ENCODE measurements around the gene SLC35A5.
"Not testable (repeated sequence)": the region's sequence is repeated elsewhere in the genome, so short reads cannot be mapped to it uniquely, and the experiment has no call there.

Gene SLC35A5, protein sequence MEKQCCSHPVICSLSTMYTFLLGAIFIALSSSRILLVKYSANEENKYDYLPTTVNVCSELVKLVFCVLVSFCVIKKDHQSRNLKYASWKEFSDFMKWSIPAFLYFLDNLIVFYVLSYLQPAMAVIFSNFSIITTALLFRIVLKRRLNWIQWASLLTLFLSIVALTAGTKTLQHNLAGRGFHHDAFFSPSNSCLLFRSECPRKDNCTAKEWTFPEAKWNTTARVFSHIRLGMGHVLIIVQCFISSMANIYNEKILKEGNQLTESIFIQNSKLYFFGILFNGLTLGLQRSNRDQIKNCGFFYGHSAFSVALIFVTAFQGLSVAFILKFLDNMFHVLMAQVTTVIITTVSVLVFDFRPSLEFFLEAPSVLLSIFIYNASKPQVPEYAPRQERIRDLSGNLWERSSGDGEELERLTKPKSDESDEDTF

DNA sequence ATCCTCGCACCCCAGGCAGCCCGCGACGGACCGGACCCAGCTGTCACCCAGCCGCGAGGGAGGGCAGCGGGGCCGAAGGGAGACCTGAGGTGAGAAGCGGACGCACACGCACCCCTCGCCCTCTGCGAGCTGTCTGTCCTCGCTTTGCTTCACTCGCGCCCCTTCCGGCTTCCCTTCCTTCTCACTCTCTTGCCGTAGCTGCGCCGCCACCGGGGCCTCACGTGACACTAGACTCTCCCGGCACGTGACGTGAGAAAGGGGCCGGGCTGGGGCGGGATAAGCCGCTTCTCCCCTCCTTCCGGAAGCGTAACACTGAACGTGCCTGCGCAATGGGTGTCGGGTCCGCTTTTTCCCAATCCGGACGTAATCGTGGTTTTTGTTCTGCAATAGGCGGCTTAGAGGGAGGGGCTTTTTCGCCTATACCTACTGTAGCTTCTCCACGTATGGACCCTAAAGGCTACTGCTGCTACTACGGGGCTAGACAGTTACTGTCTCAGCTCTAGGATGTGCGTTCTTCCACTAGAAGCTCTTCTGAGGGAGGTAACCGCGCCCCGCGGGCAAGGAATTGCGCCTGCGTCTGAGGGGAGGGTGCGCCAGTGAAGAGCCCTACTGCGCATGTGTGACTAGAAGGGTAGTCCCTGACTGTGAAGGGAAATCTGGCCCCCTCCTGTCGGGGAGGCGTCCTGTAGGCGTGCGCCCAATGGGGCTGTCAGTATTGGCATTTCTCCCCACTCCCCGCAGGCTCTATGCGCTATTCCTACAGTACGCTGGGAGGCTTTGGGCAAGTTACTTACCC is at the start of gene SLC35A5, which contains the start of gene ATG3:
Gene SLC35A5 (plus strand): TSS at position 312 of the 796 bp plus-strand sequence. CDS start 1,359 bp downstream, outside the sequence.
Gene ATG3 (minus strand): TSS at position 229 of the 796 bp plus-strand sequence. CDS start 434 bp downstream, outside the sequence.
- no peak for TF ChIP-seq JUND (IDR thresholded peaks at IDR 0.05; ENCODE audit: low read depth)
- in situ Hi-C loops (cut with HindIII; ENCODE audit: low pct_unique_long_range_greater_than_20kb, low sequenced_read_pairs): no loop called here
- peak; percentile 82 to 99 for DNase-seq (ENCODE audit: low read depth in 1 of 2, low spot score in 1 of 2)

DNA sequence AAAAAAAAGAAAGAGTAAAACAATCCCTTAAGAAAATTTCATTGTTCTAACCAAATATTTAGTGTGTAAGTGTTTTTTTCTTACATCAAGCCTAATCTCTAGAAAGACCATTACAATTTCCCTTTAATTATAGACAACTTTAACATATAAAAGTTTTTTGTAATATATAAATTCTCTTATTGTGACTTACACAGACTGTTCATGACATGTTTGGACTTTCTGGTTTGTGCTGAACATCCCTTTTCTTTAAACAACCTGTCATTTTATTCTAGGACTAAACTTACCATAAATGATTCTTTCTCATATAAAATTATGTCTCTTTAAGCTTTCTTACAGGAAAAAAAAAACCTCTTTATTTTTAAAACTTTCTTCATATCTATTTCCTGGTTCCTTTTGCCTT is 49.5 kb upstream of the SLC35A5 start:
- no peak for TF ChIP-seq JUND (IDR thresholded peaks at IDR 0.05; ENCODE audit: low read depth)
- in situ Hi-C loops (cut with HindIII; ENCODE audit: low pct_unique_long_range_greater_than_20kb, low sequenced_read_pairs): no loop called here
- DNase-seq (ENCODE audit: low read depth in 1 of 2, low spot score in 1 of 2): peak in 1 of 2 experiments; percentile 11

DNA sequence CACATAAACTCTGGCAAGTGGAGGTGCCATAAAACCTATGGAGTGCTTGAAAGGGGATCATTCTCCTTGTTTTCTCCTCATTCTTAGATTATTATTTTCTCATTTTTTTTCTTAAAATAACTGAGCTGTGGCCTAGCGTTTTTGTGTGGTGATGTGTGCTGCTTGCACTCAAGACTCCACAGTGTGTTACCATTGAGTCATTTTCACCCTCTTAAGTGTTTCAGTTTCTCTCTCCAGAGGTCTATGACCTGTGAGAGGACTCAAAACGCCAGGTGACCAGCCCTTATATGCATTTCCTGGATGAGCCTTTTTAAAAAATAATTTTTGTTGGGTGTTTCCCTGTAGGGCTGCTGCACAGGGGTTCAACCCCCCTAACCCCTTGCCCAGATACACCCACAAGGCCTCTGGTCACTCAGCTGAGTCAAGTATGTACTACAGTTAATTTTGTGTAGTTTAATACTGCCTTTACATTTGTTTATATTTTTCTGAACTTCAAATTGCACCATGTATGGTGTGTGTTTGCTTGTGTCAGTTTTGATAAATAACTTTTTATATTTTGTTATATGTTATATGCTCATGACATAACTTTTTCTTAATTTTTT is 47.2 kb upstream of the SLC35A5 start:
- no peak for TF ChIP-seq JUND (IDR thresholded peaks at IDR 0.05; ENCODE audit: low read depth)
- in situ Hi-C loops (cut with HindIII; ENCODE audit: low pct_unique_long_range_greater_than_20kb, low sequenced_read_pairs): no loop called here
- no peak for DNase-seq (ENCODE audit: low read depth in 1 of 2, low spot score in 1 of 2)

DNA sequence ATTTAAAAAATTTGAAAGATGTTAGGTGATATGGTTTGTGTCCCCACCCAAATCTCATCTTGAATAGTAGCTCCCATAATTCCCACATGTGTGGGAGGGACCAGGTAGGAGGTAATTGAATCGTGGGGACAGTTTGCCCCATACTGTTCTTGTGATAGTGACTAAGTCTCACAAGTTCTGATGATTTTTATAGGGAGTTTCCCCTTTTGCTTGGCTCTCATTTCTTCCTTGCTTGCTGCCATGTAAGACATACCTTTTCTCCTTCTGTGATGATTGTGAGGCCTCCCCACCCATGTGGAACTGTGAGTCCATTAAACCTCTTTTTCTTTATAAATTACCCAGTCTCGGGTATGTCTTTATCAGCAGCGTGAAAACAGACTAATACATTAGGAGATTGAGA is 42.9 kb upstream of the SLC35A5 start:
- in situ Hi-C loops (cut with HindIII; ENCODE audit: low pct_unique_long_range_greater_than_20kb, low sequenced_read_pairs); DNase-seq (ENCODE audit: low read depth in 1 of 2, low spot score in 1 of 2): not testable (repeated sequence)

DNA sequence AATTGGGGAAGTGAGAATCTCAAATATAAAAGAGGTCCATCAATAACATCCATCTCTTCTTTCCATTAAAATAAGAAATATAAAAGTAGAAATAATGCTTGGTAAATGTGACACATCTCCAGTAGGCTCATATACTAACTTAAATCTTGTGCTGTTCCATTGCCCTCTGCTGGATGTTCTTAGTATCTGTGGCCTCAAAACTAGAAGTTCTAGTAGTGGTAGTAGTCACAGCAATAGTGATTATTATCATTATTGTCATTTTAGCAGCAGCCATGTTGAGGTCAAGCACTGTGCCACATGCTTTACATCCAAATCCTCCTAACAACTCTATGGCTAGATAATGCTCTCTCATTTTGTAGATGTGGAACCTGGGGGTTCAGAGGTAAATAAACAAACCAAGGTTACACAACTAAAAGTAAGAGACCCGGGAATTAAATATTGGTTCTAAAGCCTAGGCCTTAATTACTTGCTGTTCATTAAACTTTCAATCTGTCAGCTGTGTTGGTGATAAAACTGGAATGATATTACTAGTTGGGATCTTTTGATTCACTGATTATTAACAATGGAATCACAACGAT is 42.3 kb upstream of the SLC35A5 start:
- in situ Hi-C loops (cut with HindIII; ENCODE audit: low pct_unique_long_range_greater_than_20kb, low sequenced_read_pairs): no loop called here
- DNase-seq (ENCODE audit: low read depth in 1 of 2, low spot score in 1 of 2): peak; percentile 39 to 83
- TF ChIP-seq JUND (IDR thresholded peaks at IDR 0.05; ENCODE audit: low read depth): no peak

DNA sequence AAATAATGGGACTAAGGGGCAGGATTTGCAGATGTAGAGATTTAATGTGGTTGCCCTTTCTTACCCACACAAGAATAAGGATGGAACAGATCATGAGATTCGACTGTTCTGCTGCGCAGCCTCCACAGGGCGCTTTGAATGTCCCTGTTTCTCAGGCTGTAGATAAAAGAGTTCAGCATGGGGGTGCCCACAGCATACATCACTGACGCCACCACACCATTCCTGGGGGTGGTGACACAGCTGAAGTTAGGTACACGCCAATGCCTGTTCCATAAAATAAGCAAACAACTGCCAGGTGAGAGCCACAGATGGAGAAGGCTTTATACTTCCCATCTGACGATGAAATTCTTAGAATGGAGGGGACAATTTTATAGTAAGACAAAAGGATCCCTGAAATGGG is 37.7 kb upstream of the SLC35A5 start:
- DNase-seq (ENCODE audit: low read depth in 1 of 2, low spot score in 1 of 2); in situ Hi-C loops (cut with HindIII; ENCODE audit: low pct_unique_long_range_greater_than_20kb, low sequenced_read_pairs): not testable (repeated sequence)

DNA sequence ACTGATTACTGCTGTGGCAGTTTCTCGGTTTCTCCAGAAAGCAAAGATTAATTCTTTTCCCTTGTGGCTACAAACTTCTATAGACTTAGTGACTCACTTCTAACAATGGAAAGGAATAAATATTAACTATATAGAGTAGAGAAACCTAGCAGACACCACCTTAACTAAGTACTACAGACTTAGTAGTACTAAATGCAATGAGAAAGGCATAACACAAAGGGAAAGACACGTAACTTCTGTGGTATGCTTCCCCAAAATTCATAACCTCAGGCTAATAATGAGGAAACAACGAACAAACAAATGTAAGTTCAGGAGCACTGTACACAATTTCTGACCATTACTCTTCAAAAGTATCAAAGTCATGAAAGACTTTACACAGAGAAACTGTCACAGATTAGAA is 31.3 kb upstream of the SLC35A5 start:
- DNase-seq (ENCODE audit: low read depth in 1 of 2, low spot score in 1 of 2): peak in 1 of 2 experiments; percentile 11
- no peak for TF ChIP-seq JUND (IDR thresholded peaks at IDR 0.05; ENCODE audit: low read depth)
- in situ Hi-C loops (cut with HindIII; ENCODE audit: low pct_unique_long_range_greater_than_20kb, low sequenced_read_pairs): no loop called here

DNA sequence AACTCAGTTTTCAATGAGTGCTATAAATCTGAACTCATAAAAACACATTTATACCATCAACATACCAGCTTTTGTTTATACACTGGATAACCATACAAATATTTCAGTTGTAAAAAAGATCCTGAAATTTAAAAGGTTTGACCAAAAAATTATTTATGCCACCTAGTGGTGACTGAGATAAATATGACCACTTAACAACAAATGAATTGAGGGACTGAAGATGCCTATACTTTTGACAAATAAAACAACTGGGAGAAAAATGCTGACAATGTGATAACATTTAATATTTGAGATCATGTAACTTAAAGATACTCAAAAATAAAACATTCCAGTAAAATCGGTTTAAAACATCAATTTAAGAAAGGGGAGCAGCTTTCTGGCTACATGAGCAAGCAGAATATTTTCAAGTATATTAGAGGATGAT is 30.5 kb upstream of the SLC35A5 start:
- DNase-seq (ENCODE audit: low read depth in 1 of 2, low spot score in 1 of 2): peak in 1 of 2 experiments; percentile 23
- in situ Hi-C loops (cut with HindIII; ENCODE audit: low pct_unique_long_range_greater_than_20kb, low sequenced_read_pairs): no loop called here
- no peak for TF ChIP-seq JUND (IDR thresholded peaks at IDR 0.05; ENCODE audit: low read depth)

DNA sequence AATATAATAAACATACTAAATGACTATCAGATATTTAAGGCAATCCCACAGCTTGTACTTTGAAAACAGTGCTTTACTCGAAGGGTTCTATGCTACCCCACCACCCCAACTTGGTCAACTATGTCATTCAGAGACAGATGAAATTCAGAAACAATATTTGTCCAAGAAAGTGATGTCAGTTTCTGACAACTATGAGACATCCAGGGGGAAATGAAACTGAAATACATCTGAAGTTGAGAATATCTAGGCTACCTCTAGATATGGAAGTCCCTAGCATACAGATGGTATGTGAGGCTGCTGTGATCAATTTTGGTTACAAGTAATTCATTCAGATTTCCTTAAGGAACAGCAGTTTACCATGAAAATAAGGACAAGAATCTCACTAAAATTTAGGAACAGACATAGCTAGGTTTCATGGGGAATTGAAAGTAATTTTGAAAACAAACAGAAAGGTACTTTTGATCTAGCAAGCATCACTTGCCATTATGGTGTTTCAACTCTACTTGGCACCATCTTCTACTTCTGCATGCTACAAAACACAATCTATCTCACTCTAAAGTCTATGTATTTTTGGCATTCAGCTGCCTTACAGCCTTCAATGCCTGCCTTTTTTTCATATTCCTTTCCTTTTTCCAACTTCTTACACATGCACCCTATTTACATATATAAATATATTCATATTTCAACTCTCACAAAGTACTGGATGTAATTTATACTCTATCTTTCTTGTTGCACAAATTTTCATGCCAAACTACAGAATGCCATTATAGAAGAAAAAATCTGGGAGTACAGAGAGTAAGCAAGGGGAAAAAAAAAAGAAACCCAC is 21.8 kb upstream of the SLC35A5 start:
- in situ Hi-C loops (cut with HindIII; ENCODE audit: low pct_unique_long_range_greater_than_20kb, low sequenced_read_pairs): no loop called here
- TF ChIP-seq JUND (IDR thresholded peaks at IDR 0.05; ENCODE audit: low read depth): no peak
- no peak for DNase-seq (ENCODE audit: low read depth in 1 of 2, low spot score in 1 of 2)

DNA sequence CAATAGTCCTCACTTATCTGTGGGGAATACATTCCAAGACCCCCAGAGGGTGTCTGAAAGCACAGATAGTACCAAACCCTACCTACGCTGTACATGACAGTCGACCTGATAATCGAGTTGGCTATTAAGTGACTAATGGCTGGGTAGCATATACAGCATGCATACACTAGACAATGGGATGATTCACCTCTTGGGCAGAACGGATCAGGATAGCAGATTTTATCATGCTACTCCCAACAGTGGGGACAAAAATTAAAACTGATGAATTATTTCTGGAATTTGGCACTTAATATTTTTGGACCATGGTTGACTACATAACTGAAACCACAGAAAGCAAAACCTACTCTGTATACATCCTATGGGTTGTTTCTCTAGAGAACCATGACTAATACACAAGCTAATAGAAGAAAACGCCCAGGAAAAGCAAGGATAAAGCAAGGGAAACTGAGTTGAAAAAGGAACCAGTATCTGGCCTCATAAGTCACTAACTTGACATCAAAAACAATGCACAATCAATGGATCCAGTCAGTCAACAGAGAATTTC is 15.6 kb upstream of the SLC35A5 start:
- no peak for DNase-seq (ENCODE audit: low read depth in 1 of 2, low spot score in 1 of 2)
- in situ Hi-C loops (cut with HindIII; ENCODE audit: low pct_unique_long_range_greater_than_20kb, low sequenced_read_pairs): no loop called here
- TF ChIP-seq JUND (IDR thresholded peaks at IDR 0.05; ENCODE audit: low read depth): no peak

DNA sequence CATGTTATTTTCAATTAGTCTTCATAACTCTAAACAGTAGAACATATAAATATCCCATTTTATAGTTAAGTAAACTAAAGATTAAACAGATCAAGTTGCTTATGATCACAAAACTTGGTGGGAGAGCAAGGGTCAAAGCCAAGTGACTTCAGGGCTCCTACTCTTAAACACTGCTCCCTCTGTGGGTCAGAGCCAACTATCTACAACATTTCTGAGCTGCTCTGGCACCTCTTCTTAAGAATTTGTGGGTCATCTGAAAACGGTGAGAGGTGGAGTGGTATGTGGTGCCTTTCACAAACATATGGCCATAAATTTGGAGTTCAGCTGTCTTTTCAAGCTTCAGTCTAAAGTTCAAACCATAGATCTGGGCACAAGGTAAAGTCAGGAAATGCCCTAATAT is 11.0 kb upstream of the SLC35A5 start:
- in situ Hi-C loops (cut with HindIII; ENCODE audit: low pct_unique_long_range_greater_than_20kb, low sequenced_read_pairs): no loop called here
- DNase-seq (ENCODE audit: low read depth in 1 of 2, low spot score in 1 of 2): no peak
- no peak for TF ChIP-seq JUND (IDR thresholded peaks at IDR 0.05; ENCODE audit: low read depth)

Data from T47D (cell line).